HepG2 (cell line): ENCODE data around the gene HNRNPF. TPM values are rescaled to one million over a fixed set of nuclear protein-coding genes. Genes with fewer than 3 reads are reported as not detected.

Experiments used
- ATAC-seq: fragments of 200-7000 bp; cut with Tn5 transposase; 3 replicates; pipeline ENCODE4 v1.9.1; 2020; ENCODE audit warnings: mild to moderate bottlenecking, moderate library complexity
- BruUV-seq: library from RNA; stranded (reverse); fragments of 400-500 nt; replicated peaks from 2 replicates; lab custom pipeline; 2021; lab: Mats Ljungman, UMichigan
- CTCF ChIA-PET: fragments of 300-600 bp; formaldehyde crosslinking; extraction: SDS; loops from one replicate; lab custom pipeline; 2021; ENCODE audit warnings: low total read pairs, inconsistent platforms, low intra/inter-chr PET ratio; lab: Yijun Ruan, JAX
- POLR2A ChIA-PET: fragments of 350-600 bp; sonication (Branson Sonifier 250); formaldehyde crosslinking; loops from one replicate; lab custom pipeline; 2020; ENCODE audit warnings: antibody characterized with exemption, inconsistent platforms; lab: Yijun Ruan, JAX
- DNase-seq: peaks from one replicate; pipeline ENCODE4 v3.0.0-alpha.2; 2015; ENCODE audit warnings: low spot score
- FAIRE-seq: peaks from 3 replicates; lab custom pipeline; 2011; peaks lifted over from hg19 to GRCh38; lab: Jason Lieb, UNC
- H2AFZ ChIP-seq: one replicate; pipeline ENCODE4 v1.6.1; 2011; ENCODE audit warnings: low read length, inconsistent platforms
- H3K27ac ChIP-seq: fragments of 300-600 bp; 3 replicates; pipeline ENCODE4 v1.8.0; 2011; ENCODE audit warnings: mixed run types, mild to moderate bottlenecking, mixed read lengths, low read length, inconsistent platforms; ENCODE audit not compliant: insufficient read depth; ENCODE audit errors: extremely low read length
- H3K27me3 ChIP-seq, 2 experiments: fragments of 200-600 bp in 1 of 2; 2 replicates in 1 of 2; 3 replicates in 1 of 2; pipeline versions ENCODE4 v1.6.0 to v1.8.0; 2011; ENCODE audit warnings: low read length in 2 of 2, mild to moderate bottlenecking in 2 of 2, moderate library complexity in 2 of 2, inconsistent platforms in 1 of 2; ENCODE audit not compliant: insufficient read depth in 2 of 2, control insufficient read depth in 1 of 2
- H3K36me3 ChIP-seq, 2 experiments: fragments of 200-600 bp in 1 of 2; replicated peaks in 1 of 2; 2 replicates in 1 of 2; 3 replicates in 1 of 2; pipeline versions ENCODE4 v1.5.1 to v1.8.0; 2011; ENCODE audit warnings: low read length in 2 of 2, inconsistent platforms in 1 of 2; ENCODE audit not compliant: insufficient read depth in 2 of 2, control insufficient read depth in 1 of 2
- H3K4me1 ChIP-seq: 2 replicates; pipeline ENCODE4 v1.5.1; 2012; ENCODE audit warnings: low read length, inconsistent platforms; ENCODE audit not compliant: insufficient read depth
- H3K4me2 ChIP-seq: 2 replicates; pipeline ENCODE4 v1.6.0; 2011; ENCODE audit warnings: low read depth, low read length, inconsistent platforms
- H3K4me3 ChIP-seq, 3 experiments: fragments of 200-600 bp in 1 of 3; sonication (generic), shearing (Covaris generic) in 1 of 3; replicated peaks in 1 of 3; 2 replicates each; pipeline ENCODE4 v1.5.1; 2011 to 2016; ENCODE audit warnings: low read length in 3 of 3, inconsistent platforms in 2 of 3, low read depth in 2 of 3, mild to moderate bottlenecking in 2 of 3, control low read depth in 1 of 3, mixed read lengths in 1 of 3; ENCODE audit not compliant: insufficient read depth in 1 of 3
- H3K79me2 ChIP-seq: one replicate; pipeline ENCODE4 v1.6.1; 2011; ENCODE audit warnings: low read length, inconsistent platforms; ENCODE audit not compliant: insufficient read depth
- H3K9ac ChIP-seq: 2 replicates; pipeline ENCODE4 v1.6.0; 2011; ENCODE audit warnings: mild to moderate bottlenecking, low read depth, low read length, inconsistent platforms; ENCODE audit not compliant: insufficient read depth
- H3K9me3 ChIP-seq: 2 replicates; pipeline ENCODE4 v1.5.1; 2012; ENCODE audit warnings: mild to moderate bottlenecking, low read length
- H4K20me1 ChIP-seq: 2 replicates; pipeline ENCODE4 v1.6.0; 2011; ENCODE audit warnings: inconsistent platforms, mild to moderate bottlenecking, low read length, moderate library complexity; ENCODE audit not compliant: insufficient read depth
- CENPX ChIP-seq: sonication (generic); formaldehyde crosslinking; IDR thresholded peaks from 2 replicates; pipeline ENCODE4 v1.9.0; 2021; ENCODE audit warnings: mild to moderate bottlenecking, missing genetic modification reagents, moderate library complexity
- MXD3 ChIP-seq: IDR thresholded peaks from 2 replicates; pipeline ENCODE4 v1.6.1; 2016; ENCODE audit warnings: mild to moderate bottlenecking, missing biosample characterization, missing genetic modification reagents
- NAIF1 ChIP-seq: sonication (generic); formaldehyde crosslinking; IDR thresholded peaks from 2 replicates; pipeline ENCODE4 v1.5.0; 2020; ENCODE audit warnings: mild to moderate bottlenecking, missing genetic modification reagents, borderline replicate concordance
- PAX8 ChIP-seq: sonication (generic); formaldehyde crosslinking; IDR thresholded peaks from 2 replicates; pipeline ENCODE4 v1.8.0; 2022; ENCODE audit warnings: mild to moderate bottlenecking, missing genetic modification reagents, borderline replicate concordance
- POLR2A ChIP-seq, 2 experiments: IDR thresholded peaks; 2 replicates each; pipeline ENCODE4 v1.6.1; 2011; ENCODE audit warnings: low read depth in 2 of 2, low read length in 2 of 2, mild to moderate bottlenecking in 1 of 2, moderate library complexity in 1 of 2; ENCODE audit not compliant: insufficient read depth in 1 of 2
- POLR2AphosphoS2 ChIP-seq: IDR thresholded peaks from 2 replicates; pipeline ENCODE4 v1.6.1; 2011; ENCODE audit warnings: low read depth, low read length, improper control_type of control experiment
- PPARG ChIP-seq: conservative IDR thresholded peaks from 2 replicates; pipeline ENCODE4 v1.6.1; 2016; ENCODE audit warnings: missing biosample characterization, missing genetic modification reagents
- RAD51 ChIP-seq: fragments of 450-650 bp; IDR thresholded peaks from 2 replicates; pipeline ENCODE4 v1.6.1; 2016; ENCODE audit warnings: borderline replicate concordance
- ZFP91 ChIP-seq: sonication (generic); formaldehyde crosslinking; IDR thresholded peaks from 2 replicates; pipeline ENCODE4 v1.9.0; 2022; ENCODE audit warnings: missing genetic modification reagents, mild to moderate bottlenecking, borderline replicate concordance
- ZHX1 ChIP-seq: sonication (generic); formaldehyde crosslinking; IDR thresholded peaks from 2 replicates; pipeline ENCODE4 v1.8.1; 2022; ENCODE audit warnings: low read depth, mild to moderate bottlenecking, missing genetic modification reagents
- ZNF260 ChIP-seq: sonication (generic); formaldehyde crosslinking; IDR thresholded peaks from 2 replicates; pipeline ENCODE4 v1.4.0; 2020; ENCODE audit warnings: missing genetic modification reagents, low read depth, mild to moderate bottlenecking, borderline replicate concordance
- ZNF460 ChIP-seq: sonication (generic); formaldehyde crosslinking; IDR thresholded peaks from 2 replicates; pipeline ENCODE4 v1.5.1; 2020; ENCODE audit warnings: missing genetic modification reagents, mild to moderate bottlenecking, borderline replicate concordance
- ZNF616 ChIP-seq: sonication (generic); formaldehyde crosslinking; IDR thresholded peaks from 2 replicates; pipeline ENCODE4 v1.5.0; 2020; ENCODE audit warnings: low read depth, mild to moderate bottlenecking, missing genetic modification reagents
- ZSCAN9 ChIP-seq: IDR thresholded peaks from 2 replicates; pipeline ENCODE4 v1.6.1; 2016; ENCODE audit warnings: borderline replicate concordance
- WGBS: methylation state at CpG from one replicate; pipeline ENCODE4 v1.1.6; 2017; ENCODE audit warnings: low lambda C conversion rate; 5-methylcytosine and 5-hydroxymethylcytosine counted together
- in situ Hi-C: cut with HindIII; loops from 2 replicates; pipeline ENCODE4 v1.10.0; 2017; ENCODE audit warnings: low pct_unique_long_range_greater_than_20kb; ENCODE audit not compliant: extremely low pct_ligation_motif_present
- intact Hi-C: fragments of 100-400 bp; cut with micrococcal nuclease; formaldehyde crosslinking; loops from one replicate; pipeline ENCODE4 v1.10.0; 2022; ENCODE audit not compliant: unreplicated experiment
- polyA plus RNA-seq, 8 experiments: library from polyadenylated mRNA; depleted of rRNA in 3 of 8; stranded (reverse) in 7 of 8; unstranded in 1 of 8; fragments of >200 nt; fragmentation: Illumina TruSeq in 4 of 8; extraction: Trizol in 4 of 8; gene quantifications; 2 replicates each; pipeline versions ENCODE4 v1.2.1 to v1.2.3, GENCODE V29; 2011 to 2016; ENCODE audit warnings: low read depth in 4 of 8, missing spikeins in 1 of 8, mixed read lengths in 1 of 8; ENCODE audit not compliant: insufficient read depth in 1 of 8
- total RNA-seq, 5 experiments: library from RNA; depleted of rRNA; stranded (reverse); fragments of >200 nt; fragmentation: Illumina TruSeq; extraction: Trizol; gene quantifications; 2 replicates each; pipeline ENCODE4 v1.2.3, GENCODE V29; 2016; ENCODE audit warnings: low read depth in 1 of 5
- TF ChIP-seq, protein P1 (sequence below): IDR thresholded peaks from 2 replicates; pipeline ENCODE4 v1.6.1; 2016
- TF ChIP-seq, protein P2 (sequence below): sonication (generic); formaldehyde crosslinking; IDR thresholded peaks from 2 replicates; pipeline ENCODE4 v1.5.1; 2020; ENCODE audit warnings: mild to moderate bottlenecking, moderate library complexity, missing genetic modification reagents
- TF ChIP-seq, protein P3 (sequence below): sonication (generic); formaldehyde crosslinking; IDR thresholded peaks from 2 replicates; pipeline ENCODE4 v1.8.1; 2023; ENCODE audit warnings: mild to moderate bottlenecking, missing genetic modification reagents

HNRNPF gene
- total and polyA plus RNA-seq, 2 of the 13 experiments (the other 11 are each of a cell fraction or from before 2014, with no cell fraction given) = 166 to 308 TPM

DNA sequence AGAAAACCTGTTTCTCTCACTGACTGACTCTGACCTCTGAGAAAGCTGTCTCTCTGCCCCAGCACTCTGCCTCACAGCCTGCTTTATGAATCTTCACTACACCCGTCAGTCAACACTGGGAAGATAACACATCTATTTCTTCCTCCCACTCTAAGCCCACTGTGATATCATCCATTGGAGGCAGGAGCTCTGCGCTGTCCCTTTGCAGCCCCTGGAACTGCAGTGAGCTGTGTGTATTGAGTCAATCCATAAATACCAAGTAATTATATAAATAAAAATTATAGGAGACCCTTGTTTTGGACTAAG is 54.7 kb downstream of the HNRNPF start:
- Histone ChIP-seq H3K4me2 (no peak overlapping the region), H3K9me3 (no peaks in the 10 kb centered on the region), H2AFZ (no peak overlapping the region), H3K27ac (no peak overlapping the region), H3K27me3 (peaks cover 3 to 13% of the 10 kb centered on the region in 2 experiments), H3K4me1 (peaks cover 9% of the 10 kb centered on the region; the same call in 1 of the 2 replicates), H4K20me1 (no peaks in the 10 kb centered on the region), H3K36me3 (no peaks in the 10 kb centered on the region), H3K9ac (no peak overlapping the region), H3K4me3 (no peak overlapping the region), H3K79me2 (no peaks in the 10 kb centered on the region)
- ChIA-PET CTCF (no interaction called here), POLR2A (no interaction called here)
- no TSS peak for BruUV-seq
- no peak for FAIRE-seq
- intact Hi-C loops (no loop called here), in situ Hi-C loops (loop anchor here (5.0 kb wide), 1 partner anchor 62 kb away; no protein-coding TSS in a partner anchor)
- ATAC-seq = no peak
- no peak for DNase-seq
- 26% methylated on average over 2 of the region's 2 CpGs for WGBS
- TF ChIP-seq NAIF1 (no peak), RAD51 (no peak), ZFP91 (CRISPR knock-in tag) (no peak), POLR2A (IDR thresholded peaks at IDR 0.05; ENCODE audit: insufficient read depth in 1 of 2, low read depth in 2 of 2, low read length in 2 of 2) (no peak), POLR2AphosphoS2 (no peak), ZNF260 (CRISPR knock-in tag) (no peak), ZNF616 (CRISPR knock-in tag) (no peak), MXD3 (no peak), ZHX1 (no peak), CENPX (CRISPR knock-in tag) (no peak), ZSCAN9 (CRISPR knock-in tag) (no peak), ZNF460 (CRISPR knock-in tag) (no peak), PAX8 (no peak), PPARG (no peak)
- TF ChIP-seq, protein P1, sequence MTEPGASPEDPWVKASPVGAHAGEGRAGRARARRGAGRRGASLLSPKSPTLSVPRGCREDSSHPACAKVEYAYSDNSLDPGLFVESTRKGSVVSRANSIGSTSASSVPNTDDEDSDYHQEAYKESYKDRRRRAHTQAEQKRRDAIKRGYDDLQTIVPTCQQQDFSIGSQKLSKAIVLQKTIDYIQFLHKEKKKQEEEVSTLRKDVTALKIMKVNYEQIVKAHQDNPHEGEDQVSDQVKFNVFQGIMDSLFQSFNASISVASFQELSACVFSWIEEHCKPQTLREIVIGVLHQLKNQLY (CRISPR knock-in tag) = no peak
- TF ChIP-seq, protein P2, sequence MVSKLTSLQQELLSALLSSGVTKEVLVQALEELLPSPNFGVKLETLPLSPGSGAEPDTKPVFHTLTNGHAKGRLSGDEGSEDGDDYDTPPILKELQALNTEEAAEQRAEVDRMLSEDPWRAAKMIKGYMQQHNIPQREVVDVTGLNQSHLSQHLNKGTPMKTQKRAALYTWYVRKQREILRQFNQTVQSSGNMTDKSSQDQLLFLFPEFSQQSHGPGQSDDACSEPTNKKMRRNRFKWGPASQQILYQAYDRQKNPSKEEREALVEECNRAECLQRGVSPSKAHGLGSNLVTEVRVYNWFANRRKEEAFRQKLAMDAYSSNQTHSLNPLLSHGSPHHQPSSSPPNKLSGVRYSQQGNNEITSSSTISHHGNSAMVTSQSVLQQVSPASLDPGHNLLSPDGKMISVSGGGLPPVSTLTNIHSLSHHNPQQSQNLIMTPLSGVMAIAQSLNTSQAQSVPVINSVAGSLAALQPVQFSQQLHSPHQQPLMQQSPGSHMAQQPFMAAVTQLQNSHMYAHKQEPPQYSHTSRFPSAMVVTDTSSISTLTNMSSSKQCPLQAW (CRISPR knock-in tag) = no peak
- TF ChIP-seq, protein P3, sequence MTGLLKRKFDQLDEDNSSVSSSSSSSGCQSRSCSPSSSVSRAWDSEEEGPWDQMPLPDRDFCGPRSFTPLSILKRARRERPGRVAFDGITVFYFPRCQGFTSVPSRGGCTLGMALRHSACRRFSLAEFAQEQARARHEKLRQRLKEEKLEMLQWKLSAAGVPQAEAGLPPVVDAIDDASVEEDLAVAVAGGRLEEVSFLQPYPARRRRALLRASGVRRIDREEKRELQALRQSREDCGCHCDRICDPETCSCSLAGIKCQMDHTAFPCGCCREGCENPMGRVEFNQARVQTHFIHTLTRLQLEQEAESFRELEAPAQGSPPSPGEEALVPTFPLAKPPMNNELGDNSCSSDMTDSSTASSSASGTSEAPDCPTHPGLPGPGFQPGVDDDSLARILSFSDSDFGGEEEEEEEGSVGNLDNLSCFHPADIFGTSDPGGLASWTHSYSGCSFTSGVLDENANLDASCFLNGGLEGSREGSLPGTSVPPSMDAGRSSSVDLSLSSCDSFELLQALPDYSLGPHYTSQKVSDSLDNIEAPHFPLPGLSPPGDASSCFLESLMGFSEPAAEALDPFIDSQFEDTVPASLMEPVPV (CRISPR knock-in tag) = no peak
